GM19035 (cell line): ENCODE data around the gene KLRC3.
"Not testable (repeated sequence)": the region's sequence is repeated elsewhere in the genome, so short reads cannot be mapped to it uniquely, and the experiment has no call there.

Experiments used
- ATAC-seq: cut with Tn5 transposase; IDR thresholded peaks from one replicate; pipeline ENCODE4 v1.9.1; 2021; ENCODE audit not compliant: unreplicated experiment

Gene KLRC3

GRCh38 chr12:10371893-10372535 lies 48.4 kb downstream of the KLRC3 start:
- ATAC-seq: not testable (repeated sequence)

GRCh38 chr12:10369557-10370415 lies 50.6 kb downstream of the KLRC3 start:
- ATAC-seq: no peak

GRCh38 chr12:10368206-10369171 lies 51.9 kb downstream of the KLRC3 start:
- ATAC-seq: no peak

- ATAC-seq: not testable (repeated sequence)
Measured at GRCh38 chr12:10367714-10368113, 52.7 kb downstream of the KLRC3 start.

- ATAC-seq: no peak
Measured at GRCh38 chr12:10366875-10367274, 53.5 kb downstream of the KLRC3 start.

- ATAC-seq: no peak
Measured at GRCh38 chr12:10365696-10366405, 54.5 kb downstream of the KLRC3 start.

- peak; percentile 67 for ATAC-seq
Measured at GRCh38 chr12:10364815-10365622, 55.4 kb downstream of the KLRC3 start.

- ATAC-seq: peak; percentile 81
Measured at GRCh38 chr12:10363914-10364814, 56.2 kb downstream of the KLRC3 start.

- ATAC-seq: no peak
Measured at GRCh38 chr12:10363658-10363913, 56.8 kb downstream of the KLRC3 start.

- ATAC-seq: no peak
Measured at GRCh38 chr12:10362828-10363657, 57.4 kb downstream of the KLRC3 start.

GRCh38 chr12:10362325-10362724 lies 58.1 kb downstream of the KLRC3 start:
- no peak for ATAC-seq
